ENCODE results near the gene ANKRD53.
"Not testable (repeated sequence)": the region's sequence is repeated elsewhere in the genome, so short reads cannot be mapped to it uniquely, and the experiment has no call there.

The ANKRD53 gene

DNA sequence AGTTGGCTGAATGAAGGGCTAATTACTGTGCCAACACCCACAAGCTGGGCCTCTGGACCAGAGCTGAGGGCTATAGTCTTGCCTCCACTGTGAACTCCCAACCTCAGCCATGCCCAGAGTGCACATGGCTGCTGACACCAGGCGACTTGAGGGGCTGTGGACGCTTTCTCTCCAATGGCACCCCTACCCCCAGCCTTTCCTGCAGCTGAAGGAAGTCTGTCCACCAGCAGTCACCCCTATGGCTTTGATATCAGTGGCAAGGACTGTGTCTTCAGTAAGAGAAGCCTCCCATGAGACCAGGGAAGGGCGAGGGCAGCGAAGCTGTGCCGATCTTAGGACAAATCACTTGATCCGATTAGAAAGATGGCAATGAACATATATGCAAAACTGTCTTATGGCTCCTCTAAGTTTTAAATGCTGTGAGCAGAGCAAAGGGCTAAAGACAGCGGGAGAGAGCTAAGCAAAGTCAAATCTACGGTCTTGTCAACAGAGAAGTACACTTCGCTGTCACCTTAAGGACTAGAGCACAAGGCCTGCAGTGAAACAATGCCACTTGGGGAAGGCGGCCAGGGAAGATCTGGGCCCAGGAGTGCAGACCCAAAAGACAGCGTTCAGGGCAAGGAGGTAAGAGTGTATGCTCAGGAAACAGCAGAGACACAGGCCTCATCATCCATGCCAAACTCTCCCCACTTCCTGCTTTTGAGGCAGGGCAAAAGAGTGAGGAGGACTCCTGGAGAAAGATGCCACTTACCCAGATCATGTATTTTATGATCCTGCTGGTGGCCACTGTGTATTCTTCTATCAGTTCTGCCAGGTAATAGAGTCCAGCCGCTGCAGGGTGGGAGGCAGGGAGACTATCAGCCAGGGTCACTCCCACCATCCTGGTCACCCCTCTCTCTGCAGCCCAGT is 14.8 kb downstream of the ANKRD53 start:
- peak; percentile 12 for DNase-seq (ENCODE audit: low read depth)

DNA sequence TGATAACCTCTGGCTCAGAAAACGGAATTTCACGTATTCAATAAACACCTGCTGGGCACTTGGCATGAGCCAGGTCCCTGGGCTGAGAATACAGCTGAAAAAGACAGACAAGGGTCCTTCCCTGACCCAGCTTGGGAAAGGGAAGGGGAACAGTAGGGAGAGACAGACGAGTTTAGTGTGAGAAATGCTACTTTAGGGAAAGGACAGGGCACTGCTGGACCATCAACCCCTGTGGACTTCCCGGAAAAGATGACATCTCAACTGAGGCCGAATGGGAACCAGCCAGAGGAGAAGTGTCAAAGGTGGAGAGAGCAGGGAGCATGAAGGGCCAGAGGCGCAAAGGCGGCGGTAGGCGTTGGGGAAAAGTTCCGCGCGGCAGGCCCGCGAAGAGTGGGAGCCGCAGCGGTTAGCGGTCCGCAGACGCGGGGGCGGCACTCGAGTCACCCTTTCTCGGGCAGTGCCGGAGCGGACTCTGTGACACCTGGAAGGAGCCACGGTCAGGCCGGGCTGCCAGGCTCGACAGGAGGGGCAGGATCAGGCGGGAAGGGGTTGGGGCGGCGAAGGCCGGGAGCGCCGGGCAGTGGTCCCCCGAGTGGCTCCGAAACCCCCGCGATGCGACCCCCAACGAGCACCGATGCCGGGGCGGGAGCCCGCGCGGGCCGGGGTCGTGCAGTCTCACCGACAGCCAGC is 15.7 kb downstream of the ANKRD53 start:
- peak; percentile 29 for DNase-seq (ENCODE audit: low read depth)

DNA sequence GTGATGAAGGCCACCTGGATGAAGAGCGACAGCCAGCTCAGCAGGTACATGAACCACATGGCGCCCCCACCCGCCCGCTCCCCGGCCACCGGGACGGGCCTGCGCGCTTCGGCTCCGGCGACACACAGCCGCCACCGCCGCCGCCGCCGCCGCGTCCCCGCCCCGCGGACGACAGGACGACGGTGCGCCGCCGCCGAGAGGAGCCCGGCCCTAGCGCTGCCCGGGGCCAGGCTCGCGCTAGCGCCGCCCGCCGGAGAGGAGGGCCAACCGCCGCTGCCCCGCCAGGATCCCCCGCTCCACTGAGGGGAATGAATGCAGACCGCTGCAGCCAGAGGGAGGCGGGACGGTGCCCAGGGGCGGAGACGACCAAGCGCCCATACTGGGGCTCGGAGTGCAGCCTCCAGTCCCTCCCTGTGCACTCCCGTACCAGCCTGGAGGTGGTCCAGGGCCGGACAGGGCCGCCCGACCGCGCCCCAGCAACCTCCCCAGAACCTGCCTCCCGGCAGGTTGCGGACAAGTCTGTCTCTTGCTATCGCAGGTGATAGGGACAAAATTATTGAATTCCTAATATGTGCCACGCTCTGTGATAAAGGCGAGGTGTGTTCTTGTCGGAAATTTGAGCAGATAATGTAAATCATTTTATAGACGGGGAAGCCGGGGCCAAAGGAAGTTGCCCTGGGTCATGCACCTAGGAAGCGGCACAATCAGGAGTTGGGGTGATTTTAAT is 16.4 kb downstream of the ANKRD53 start, which contains the start of gene TEX261:
Gene TEX261, minus strand, starts transcription at position 175 of the 727 bp plus-strand sequence. Its CDS starts 116 bp downstream, at position 59.
- peak; percentile 87 for DNase-seq (ENCODE audit: low read depth)

DNA sequence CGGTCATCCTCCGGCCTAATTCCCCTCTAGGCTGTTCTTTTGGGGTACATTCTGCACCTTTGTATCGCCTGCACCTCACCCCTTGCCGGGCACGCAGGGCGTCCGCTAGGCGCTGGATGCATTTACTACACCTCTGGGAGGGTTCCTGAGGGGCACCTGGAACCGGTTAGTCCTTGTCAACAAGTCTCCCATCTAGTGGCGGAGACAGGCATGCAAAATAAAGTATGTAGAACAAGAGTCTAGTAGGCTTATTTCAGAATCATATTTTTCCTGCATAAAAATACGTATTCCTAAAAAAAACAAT is 16.9 kb downstream of the ANKRD53 start:
- peak; percentile 35 for DNase-seq (ENCODE audit: low read depth)

DNA sequence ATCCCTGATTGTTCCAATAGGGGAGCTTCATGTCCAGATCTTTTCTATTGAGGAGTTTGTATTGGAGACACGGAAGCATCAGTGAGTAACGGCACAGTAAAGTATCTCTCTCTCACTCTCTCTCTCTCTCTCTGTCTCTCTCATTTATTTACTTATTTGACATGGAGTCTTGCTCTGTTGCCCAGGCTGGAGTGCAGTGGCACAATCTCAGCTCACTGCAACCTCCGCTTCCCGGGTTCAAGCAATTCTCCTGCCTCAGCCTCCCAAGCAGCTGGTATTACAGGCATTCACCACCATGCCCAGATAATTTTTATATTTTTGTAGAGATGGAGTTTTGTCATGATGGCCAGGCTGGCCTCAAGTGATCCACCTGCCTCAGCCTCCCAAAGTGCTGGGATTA is 20.5 kb downstream of the ANKRD53 start:
- DNase-seq (ENCODE audit: low read depth) = not testable (repeated sequence)

DNA sequence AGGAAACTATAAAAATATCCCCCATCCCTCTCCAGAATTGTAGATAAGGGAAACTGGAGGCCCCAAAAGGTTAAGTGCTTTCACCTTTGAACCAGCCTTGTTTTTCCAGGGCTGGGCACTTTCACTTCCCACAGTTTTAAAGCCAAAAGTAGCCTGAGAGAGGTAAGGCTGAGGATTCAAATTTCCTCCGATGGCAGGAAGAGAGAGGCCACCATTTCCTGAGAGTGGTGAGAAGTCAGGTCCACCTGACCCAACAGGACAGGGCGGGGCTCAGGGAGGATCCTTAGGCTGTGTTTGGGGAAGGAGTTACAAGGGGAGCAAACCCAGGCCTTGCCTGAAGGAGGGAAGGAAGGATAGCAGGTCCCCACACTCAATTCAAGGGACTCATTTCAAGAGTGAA is 20.9 kb downstream of the ANKRD53 start:
- no peak for DNase-seq (ENCODE audit: low read depth)

DNA sequence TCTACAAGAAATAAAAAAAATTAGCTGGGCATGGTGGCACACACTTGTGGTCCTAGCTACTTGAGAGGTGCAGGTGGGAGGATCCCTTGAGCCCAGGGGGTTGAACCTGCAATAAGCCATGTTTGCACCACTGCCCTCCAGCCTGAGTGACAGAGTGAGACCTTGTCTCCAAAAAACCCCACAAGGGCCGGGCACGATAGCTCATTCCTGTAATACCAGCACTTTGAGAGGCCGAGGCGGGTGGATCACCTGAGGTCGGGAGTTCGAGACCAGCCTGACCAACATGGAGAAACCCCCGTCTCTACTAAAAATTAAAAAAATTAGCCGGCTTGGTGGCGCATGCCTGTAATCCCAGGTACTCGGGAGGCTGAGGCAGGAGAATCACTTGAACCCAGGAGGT is 21.5 kb downstream of the ANKRD53 start:
- DNase-seq (ENCODE audit: low read depth) = not testable (repeated sequence)

DNA sequence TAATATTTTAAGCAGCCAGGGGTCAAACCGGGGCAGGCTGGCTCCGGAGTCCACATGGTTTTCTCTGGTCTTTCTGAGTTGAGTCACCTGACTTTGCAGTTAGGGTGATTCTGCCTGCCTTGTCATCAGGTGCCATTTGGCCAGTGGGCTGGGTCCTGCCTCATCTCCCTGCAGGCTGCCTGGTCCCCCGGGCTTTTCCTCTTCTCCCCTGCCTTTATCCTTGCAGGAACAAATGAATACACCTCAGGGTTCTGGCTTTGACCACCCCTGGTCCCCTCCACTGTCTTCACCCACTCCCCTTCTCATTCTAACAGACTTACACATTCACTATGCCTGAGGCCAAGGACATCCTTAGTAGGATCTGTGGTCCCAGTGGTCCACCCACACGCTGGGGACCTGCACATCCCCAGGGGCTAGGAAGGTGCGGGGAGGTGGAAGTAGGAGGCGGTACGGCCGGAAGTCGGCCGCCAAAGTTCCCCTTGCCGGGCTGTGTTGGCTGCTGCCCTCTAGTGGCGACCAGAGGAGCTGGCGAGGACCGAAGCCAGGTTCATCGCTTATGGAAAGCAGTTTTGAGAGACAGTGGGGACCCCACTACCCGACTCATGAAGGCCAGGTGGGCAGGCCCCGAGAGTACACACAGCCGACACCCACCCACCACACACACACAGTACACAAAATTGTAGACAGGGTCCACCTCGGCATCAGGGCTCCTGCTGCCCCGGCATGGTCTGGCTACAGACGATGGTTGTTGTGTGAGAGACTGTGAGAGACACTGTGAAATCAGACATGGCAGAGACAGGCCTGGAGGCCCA is 22.6 kb downstream of the ANKRD53 start:
- peak; percentile 71 for DNase-seq (ENCODE audit: low read depth)

DNA sequence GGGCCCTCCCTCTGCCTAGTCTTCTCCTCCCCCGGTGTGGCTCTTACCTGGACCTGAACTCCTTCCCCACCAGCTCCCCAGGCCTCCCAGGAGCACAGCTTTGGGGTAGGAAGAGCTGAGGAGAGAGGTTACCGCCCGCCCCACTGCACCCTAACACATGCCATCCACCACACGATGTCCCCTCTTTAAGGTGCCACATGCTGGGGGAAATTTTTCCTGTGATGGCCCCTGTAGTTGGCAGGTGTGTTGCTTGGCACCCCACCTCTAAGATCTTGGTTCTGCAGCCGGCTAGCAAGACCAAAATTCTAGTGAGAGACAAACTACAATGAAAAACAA is 23.1 kb downstream of the ANKRD53 start:
- no peak for DNase-seq (ENCODE audit: low read depth)

DNA sequence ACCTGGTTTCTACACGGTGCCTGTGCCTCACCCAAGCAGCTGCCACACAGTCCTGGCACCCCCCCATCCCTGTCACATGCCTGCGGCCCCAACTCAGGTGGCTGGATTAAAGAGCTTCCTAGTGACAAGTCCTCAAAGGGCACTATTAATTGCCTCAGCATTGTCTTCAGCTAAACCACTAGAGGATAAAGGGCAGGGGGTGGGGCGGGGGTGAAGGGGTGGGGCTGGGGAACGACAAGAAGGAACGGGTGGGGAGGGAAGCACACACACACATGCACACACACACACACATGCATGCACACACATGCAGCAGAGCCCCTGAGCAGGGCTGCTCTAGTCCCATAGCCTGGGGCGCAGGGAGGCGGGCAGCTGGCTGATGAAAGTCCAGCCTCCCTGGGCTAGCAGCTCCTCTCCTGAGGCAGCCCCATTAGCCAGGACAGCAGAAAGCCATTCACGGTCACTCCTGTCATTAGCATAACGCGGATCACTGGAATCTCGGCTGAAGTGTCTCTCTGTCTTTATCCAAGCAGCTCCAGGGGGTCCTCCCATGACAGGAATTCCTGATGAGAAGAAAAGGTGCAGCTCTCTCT is 23.6 kb downstream of the ANKRD53 start:
- DNase-seq (ENCODE audit: low read depth) = peak; percentile 16

DNA sequence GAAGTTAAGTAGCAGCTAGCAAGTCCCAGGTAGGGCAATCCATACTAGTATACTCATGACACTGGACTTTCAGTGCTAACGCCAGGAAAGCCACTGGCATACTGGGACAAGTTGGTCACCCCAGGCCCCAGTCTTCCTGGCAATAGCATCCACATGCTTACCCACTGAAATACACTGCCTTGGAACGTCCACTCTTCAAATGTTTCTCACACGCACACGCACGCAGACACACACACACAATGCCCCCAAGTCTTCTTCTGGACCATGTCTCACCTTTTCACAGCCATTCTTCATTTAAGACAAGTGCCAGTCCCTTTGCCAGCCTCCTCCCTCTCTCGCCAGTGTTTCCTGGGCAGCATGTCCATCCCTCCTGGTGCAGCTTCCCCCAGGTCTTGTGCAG is 25.0 kb downstream of the ANKRD53 start:
- no peak for DNase-seq (ENCODE audit: low read depth)

DNA sequence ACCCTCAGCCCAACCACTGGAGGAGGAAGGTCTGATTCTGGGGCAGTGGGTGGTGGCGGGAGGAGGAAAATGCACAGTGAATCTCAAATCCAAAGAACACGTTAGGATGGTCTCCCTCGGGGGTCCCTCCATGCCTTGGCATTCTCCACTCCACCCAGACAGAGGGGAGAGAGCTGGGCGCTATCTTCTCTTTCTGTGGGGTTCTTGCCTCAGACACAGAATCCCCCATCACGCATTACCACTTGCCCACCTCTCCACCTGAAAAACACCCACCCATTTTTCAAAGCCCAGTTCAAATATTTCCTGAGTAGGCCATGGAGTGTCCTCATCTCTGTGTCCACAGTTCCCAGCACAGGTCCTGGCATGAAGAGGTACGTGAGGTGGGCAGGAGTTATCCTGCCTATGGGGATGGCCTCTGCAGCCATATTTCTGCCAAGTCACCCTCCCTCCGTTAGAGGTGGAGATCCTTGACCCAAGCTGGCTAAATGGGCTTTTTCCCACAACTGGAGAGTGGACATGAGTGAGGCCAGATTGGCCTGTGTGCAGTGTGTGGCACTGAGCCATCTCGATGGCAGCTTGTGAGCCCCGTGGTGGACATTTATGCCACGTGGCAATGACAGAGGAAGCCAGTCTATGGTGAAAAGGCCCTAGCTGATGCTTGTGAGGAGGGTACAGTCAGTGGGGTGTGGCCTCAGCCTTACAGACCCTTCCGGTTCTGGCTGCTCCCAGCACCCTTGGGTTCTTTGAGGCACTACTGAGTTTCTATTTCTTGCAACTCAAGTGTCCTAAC is 25.7 kb downstream of the ANKRD53 start:
- no peak for DNase-seq (ENCODE audit: low read depth)

DNA sequence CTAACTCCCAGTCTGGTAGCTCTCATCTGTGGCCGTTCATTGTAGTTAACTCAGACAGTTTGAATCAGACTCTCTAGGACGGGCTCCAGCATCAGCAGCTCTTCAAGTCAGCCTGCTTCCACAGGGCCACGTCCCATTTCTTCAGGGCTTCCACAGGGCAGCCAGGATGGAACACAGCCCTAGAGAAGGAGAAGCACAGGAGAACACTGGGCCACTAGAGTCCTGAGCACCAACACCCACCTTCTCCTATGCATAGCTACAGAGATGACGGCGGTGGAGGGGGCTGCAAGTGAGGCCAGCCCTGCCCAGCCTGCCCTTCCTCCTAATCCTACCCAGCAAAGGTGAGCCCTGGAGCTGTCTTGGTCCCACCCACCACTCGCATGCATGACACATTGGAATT is 26.4 kb downstream of the ANKRD53 start:
- DNase-seq (ENCODE audit: low read depth) = no peak

DNA sequence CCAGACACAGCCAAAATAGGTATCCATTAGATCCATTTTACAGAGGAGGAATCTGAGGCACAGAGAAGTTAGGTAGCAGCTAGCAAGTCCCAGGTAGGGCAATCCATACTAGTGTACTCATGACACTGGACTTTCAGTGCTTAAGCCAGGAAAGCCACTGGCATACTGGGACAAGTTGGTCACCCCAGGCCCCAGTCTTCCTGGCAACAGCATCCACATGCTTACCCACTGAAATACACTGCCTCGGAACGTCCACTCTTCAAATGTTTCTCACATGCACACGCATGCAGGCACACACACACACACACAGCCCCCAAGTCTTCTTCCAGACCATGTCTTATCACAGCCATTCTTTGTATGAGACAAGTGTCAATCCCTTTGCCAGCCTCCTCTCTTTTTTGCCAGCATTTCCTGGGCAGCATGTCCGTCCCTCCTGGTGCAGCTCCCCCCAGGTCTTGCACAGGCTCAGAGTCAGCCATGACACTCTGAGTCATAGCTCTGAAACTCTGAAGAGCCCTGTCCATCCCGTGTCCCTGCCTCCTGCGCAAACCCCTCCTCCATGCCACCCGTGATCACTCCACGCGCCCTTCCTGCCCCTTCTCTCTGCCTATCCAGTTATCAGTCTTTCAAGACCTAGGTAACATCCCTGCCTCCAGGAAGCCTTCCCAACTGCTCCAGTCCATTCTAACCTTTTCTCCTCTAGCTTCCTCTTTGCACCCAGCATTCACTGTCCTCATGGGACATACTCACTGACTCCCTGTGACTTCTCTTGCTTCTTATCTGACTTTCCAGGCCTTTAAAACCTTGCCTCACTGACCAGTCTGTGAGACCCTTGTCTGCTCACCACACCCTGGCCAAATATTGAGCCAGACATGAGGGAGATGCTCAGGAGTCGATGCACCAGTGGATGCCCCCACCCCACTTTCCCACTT is 27.1 kb downstream of the ANKRD53 start:
- DNase-seq (ENCODE audit: low read depth) = no peak

DNA sequence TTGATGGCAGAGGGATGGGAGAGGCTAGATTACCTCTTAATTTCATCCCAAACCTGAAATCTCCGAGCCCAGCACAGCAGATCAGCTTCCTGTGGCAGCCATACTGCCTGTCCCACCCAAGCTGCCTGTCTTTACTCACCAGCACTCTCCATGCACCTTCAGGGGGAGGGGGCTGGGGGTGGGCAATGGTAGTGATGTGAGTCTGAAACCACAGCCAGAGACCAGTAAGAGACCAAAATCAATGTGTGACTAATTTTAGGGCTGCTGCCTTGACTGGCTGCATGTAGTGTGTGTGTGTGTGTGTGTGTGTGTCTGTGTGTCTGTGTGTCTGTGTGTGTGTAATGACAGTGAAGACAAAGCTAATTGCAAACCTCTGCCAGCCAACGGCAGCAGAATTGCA is 27.9 kb downstream of the ANKRD53 start:
- DNase-seq (ENCODE audit: low read depth) = no peak

DNA sequence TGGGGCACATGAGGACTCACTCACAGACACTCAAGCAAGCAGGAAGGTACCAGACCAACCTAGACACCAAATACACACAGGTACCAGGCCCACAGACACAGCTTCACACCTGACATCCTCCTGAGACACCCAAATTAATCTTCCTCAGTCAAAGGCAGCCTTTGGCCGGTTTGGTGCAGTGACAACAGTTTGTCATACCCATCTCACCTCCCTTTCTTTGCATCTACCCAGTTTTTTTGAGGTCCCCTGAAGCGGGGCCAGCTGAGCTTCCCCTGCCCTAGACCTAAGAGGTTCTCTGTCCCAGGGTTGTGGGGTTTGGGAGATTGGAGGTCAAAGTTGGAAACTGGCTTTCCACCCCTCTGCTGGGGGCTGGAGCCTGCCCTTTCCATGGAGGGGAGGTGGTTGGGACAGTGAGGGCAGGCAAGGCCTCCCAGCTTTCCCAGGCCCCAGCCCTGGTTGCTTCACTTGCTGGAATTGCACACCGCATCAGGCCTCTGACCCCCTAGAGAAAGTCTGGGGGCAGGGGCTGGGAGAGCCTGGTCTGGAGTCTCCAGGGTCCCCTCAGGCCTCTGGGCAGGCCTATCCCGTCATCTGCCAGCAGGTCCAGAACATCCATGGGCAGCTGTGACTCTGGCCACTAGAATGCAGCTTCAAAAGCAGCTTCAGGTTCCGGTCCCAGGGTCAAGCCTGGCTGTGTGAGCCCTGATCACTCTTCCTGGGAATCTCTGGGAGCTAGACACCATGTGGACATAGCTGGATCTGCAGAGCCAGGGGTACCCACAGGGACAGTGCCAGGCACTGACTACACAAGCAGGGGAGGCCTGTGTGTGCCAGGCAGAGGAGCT is 28.7 kb downstream of the ANKRD53 start:
- no peak for DNase-seq (ENCODE audit: low read depth)

DNA sequence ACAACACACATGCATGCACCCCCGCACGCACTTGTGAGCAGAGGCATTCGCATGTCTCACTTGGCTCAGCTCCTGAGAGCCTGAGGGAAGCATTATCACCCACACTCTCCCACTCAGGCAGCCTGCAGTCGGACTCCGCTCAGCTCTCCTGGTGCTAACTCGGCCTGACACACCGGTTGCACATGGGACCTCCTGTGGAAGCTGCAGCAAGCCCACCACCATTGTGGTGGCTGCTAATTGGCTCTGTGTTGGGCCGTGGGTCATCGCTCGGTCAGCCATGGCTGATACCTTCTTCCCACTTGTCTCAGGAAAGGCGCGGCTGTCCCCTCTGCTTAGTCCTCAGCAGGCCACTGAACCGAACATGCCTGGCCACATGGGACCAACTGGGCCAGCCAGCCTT is 29.9 kb downstream of the ANKRD53 start:
- no peak for DNase-seq (ENCODE audit: low read depth)

DNA sequence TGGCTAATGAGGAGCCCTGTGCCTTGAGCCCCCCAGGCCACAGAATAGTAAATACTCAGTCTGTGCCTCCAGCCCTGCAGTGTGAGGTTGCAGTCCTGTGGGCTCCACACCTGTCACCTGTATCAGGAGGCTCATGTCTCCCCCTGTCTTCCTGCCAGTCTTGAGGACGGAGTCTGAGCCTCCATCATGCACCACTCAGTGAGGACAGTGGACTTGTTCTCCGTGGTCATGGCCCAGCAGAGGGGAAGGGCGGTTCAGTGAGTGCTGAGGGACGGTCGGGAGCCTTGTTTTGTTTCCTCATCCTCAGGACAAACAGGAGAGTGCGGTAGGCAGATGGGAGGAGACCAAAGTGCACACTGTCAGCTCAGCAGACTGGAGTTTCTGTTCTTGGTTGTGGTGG is 33.4 kb downstream of the ANKRD53 start:
- not testable (repeated sequence) for DNase-seq (ENCODE audit: low read depth)

DNA sequence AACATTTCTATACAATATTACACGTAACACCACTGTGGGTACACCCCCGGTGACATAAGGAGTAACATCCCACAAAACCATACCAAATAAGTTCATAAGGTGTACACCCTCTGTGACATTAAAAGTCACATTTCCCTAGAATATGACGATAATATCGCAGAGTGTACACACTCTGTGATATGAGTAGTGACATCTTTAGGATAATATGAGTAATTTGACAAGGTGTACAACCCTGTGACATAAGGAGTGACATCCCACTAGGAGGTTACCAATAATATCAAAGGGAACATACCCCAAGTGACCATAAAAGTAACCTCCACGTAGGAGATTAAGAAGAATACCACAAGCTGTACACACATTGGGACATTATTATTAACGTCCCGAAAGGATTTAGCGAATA is 40.2 kb downstream of the ANKRD53 start:
- DNase-seq (ENCODE audit: low read depth) = no peak
